K562 (cell line): Measurements from ENCODE around the gene DPP9. TPM values are rescaled to one million over a fixed set of nuclear protein-coding genes. Genes with fewer than 3 reads are reported as not detected.

Source experiments
- ARHGAP35 ChIP-seq: fragments of 450-650 bp; IDR thresholded peaks from 2 replicates; pipeline ENCODE4 v1.6.1; 2018; ENCODE audit not compliant: partially characterized antibody
- DNMT1 ChIP-seq: fragments of 450-650 bp; IDR thresholded peaks from 2 replicates; pipeline ENCODE4 v1.6.1; 2016; ENCODE audit warnings: antibody characterized with exemption, mild to moderate bottlenecking
- HINFP ChIP-seq: fragments of 450-650 bp; conservative IDR thresholded peaks from 2 replicates; pipeline ENCODE4 v1.6.1; 2016; ENCODE audit warnings: missing genetic modification characterization, low read depth, mild to moderate bottlenecking, control low read depth, missing compliant biosample characterization
- HMG20B ChIP-seq: fragments of 250-450 bp; sonication (Bioruptor Pico); IDR thresholded peaks from 2 replicates; pipeline ENCODE4 v1.5.0; 2021; ENCODE audit warnings: mild to moderate bottlenecking
- ID3 ChIP-seq, 2 experiments: fragments of 250-450 bp in 1 of 2; fragments of 450-650 bp in 1 of 2; sonication (Bioruptor Pico) in 1 of 2; IDR thresholded peaks; 2 replicates each; pipeline versions ENCODE4 v1.6.1 to v1.8.0; 2016 to 2021; ENCODE audit warnings: mild to moderate bottlenecking in 2 of 2, moderate library complexity in 2 of 2, missing compliant biosample characterization in 1 of 2, missing genetic modification characterization in 1 of 2
- PHF20 ChIP-seq: fragments of 450-650 bp; IDR thresholded peaks from 2 replicates; pipeline ENCODE4 v1.6.1; 2018; ENCODE audit not compliant: partially characterized antibody
- POLR2H ChIP-seq: IDR thresholded peaks from 2 replicates; pipeline ENCODE4 v1.6.1; 2016; ENCODE audit warnings: missing genetic modification characterization, low read depth, mild to moderate bottlenecking, control low read depth, missing compliant biosample characterization, moderate library complexity
- RBFOX2 ChIP-seq: fragments of 200-400 bp; formaldehyde crosslinking; IDR thresholded peaks from 2 replicates; pipeline ENCODE4 v1.6.1; 2017; ENCODE audit warnings: low read depth, mild to moderate bottlenecking, low read length, moderate library complexity
- RBM22 ChIP-seq: fragments of 200-400 bp; formaldehyde crosslinking; IDR thresholded peaks from 2 replicates; pipeline ENCODE4 v1.6.1; 2018; ENCODE audit warnings: low read length, low read depth; ENCODE audit not compliant: poor library complexity, severe bottlenecking
- RNF219 ChIP-seq: fragments of 250-450 bp; sonication (Bioruptor Pico); IDR thresholded peaks from 2 replicates; pipeline ENCODE4 v1.5.0; 2022; ENCODE audit warnings: mild to moderate bottlenecking
- SLC30A9 ChIP-seq: fragments of 250-450 bp; sonication (Bioruptor Pico); IDR thresholded peaks from 2 replicates; pipeline ENCODE4 v1.8.0; 2022; ENCODE audit warnings: mild to moderate bottlenecking, moderate library complexity
- TBL1XR1 ChIP-seq, 2 experiments: IDR thresholded peaks; 2 replicates each; pipeline ENCODE4 v1.6.1; 2012; ENCODE audit warnings: improper control_type of control experiment in 2 of 2, low read length in 2 of 2, mild to moderate bottlenecking in 1 of 2
- U2AF2 ChIP-seq: fragments of 200-400 bp; formaldehyde crosslinking; optimal IDR thresholded peaks from 2 replicates; pipeline ENCODE3; 2017; ENCODE audit warnings: low read depth, mild to moderate bottlenecking, low read length
- ZNF449 ChIP-seq: fragments of 250-450 bp; sonication (Bioruptor Pico); IDR thresholded peaks from 2 replicates; pipeline ENCODE4 v1.8.0; 2022; ENCODE audit warnings: moderate library complexity, mild to moderate bottlenecking, inconsistent platforms
- ZNF609 ChIP-seq: sonication (generic); formaldehyde crosslinking; IDR thresholded peaks from 2 replicates; pipeline ENCODE4 v1.8.1; 2023; ENCODE audit warnings: missing genetic modification reagents, mild to moderate bottlenecking, borderline replicate concordance
- ZNF778 ChIP-seq: fragments of 450-650 bp; formaldehyde crosslinking; IDR thresholded peaks from 2 replicates; pipeline ENCODE4 v1.4.0; 2020; ENCODE audit warnings: mild to moderate bottlenecking, moderate library complexity
- ZZZ3 ChIP-seq: fragments of 450-650 bp; IDR thresholded peaks from 2 replicates; pipeline ENCODE4 v1.6.1; 2016; ENCODE audit warnings: antibody characterized with exemption, mild to moderate bottlenecking, moderate library complexity
- polyA plus RNA-seq, 8 experiments: library from polyadenylated mRNA; depleted of rRNA in 4 of 8; stranded (reverse) in 5 of 8; unstranded in 3 of 8; fragments of >200 nt; fragmentation: Nextera tagmentation in 2 of 8; fragmentation: Illumina TruSeq in 1 of 8; extraction: Ambion mirVana in 2 of 8; extraction: Trizol in 1 of 8; gene quantifications; 2 replicates each; pipeline versions ENCODE4 v1.2.1 to v1.2.3, GENCODE V29; 2011 to 2014; ENCODE audit warnings: inconsistent platforms in 1 of 8, missing spikeins in 1 of 8
- total RNA-seq, 7 experiments: library from RNA; depleted of rRNA in 6 of 7; stranded (reverse); fragments of >200 nt in 6 of 7; fragmentation: Illumina TruSeq in 2 of 7; extraction: Trizol in 2 of 7; gene quantifications; 2 replicates each; pipeline versions ENCODE4 v1.2.1 to v1.2.3, GENCODE V29; 2011 to 2021; ENCODE audit warnings: low replicate concordance in 1 of 7

DPP9 gene
- total and polyA plus RNA-seq, 9 of the 15 experiments (the other 6 are each of a cell fraction or from before 2014, with no cell fraction given), result 0.90 to 66.7 (median 24.5) TPM

- TF ChIP-seq PHF20 (peak; percentile 25), SLC30A9 (CRISPR knock-in tag) (no peak), U2AF2 (no peak), ARHGAP35 (no peak), DNMT1 (no peak), RBM22 (no peak), RBFOX2 (no peak), ZNF449 (CRISPR knock-in tag) (no peak), TBL1XR1 (IDR thresholded peaks at IDR 0.05; ENCODE audit: low read length in 2 of 2) (peak; percentile 65 to 77; a peak in 3 of 4 replicates), RNF219 (CRISPR knock-in tag) (no peak), ZNF609 (no peak), POLR2H (tag) (no peak), ZNF778 (CRISPR knock-in tag) (no peak), ID3 (CRISPR knock-in tag; IDR thresholded peaks at IDR 0.05) (no peak), ID3 (tag; IDR thresholded peaks at IDR 0.05) (no peak), HINFP (tag) (no peak), HMG20B (CRISPR knock-in tag) (no peak), ZZZ3 (no peak)
Measured at GRCh38 chr19:4638828-4639530, 84.7 kb downstream of the DPP9 start, which contains the start of gene TNFAIP8L1 (continued).
